ENCODE measurements around the gene CYP8B1. TPM values are rescaled to one million over a fixed set of nuclear protein-coding genes. Genes with fewer than 3 reads are reported as not detected.

Gene CYP8B1
- not detected for total RNA-seq

GRCh38 chr3:42875325-42876151 is at the start of gene CYP8B1:
Gene CYP8B1, minus strand, starts transcription at chr3:42875879. Its CDS starts 63 bp downstream, at chr3:42875816.
- no peaks in the 10 kb centered on the region for H3K36me3 Mint-ChIP-seq
- CTCF ChIA-PET, result interaction anchor here (0.5 kb wide), 1 partner anchor 37 kb away, joined by 3 read pairs; no protein-coding TSS in a partner anchor
- H3K9me3 Mint-ChIP-seq, result no peaks in the 10 kb centered on the region
- peaks cover 4% of the 10 kb centered on the region for H3K4me1 Mint-ChIP-seq (ENCODE audit: low read depth)
- no peak within 1 kb of the TSS for H3K27ac Mint-ChIP-seq
- intact Hi-C loops (cut with micrococcal nuclease), result no loop called here
- no peak for DNase-seq
- H3K27me3 Mint-ChIP-seq, result no peaks in the 10 kb centered on the region
- no peak within 1 kb of the TSS for H3K4me3 Mint-ChIP-seq
- POLR2A ChIA-PET, result no interaction called here

GRCh38 chr3:42923606-42924005 is 47.9 kb upstream of the CYP8B1 start:
- H3K4me1 Mint-ChIP-seq (ENCODE audit: low read depth), result no peaks in the 10 kb centered on the region
- H3K4me3 Mint-ChIP-seq, result no peak overlapping the region
- ChIA-PET CTCF (no interaction called here), POLR2A (no interaction called here)
- no peaks in the 10 kb centered on the region for H3K36me3 Mint-ChIP-seq
- peaks cover 1% of the 10 kb centered on the region for H3K27me3 Mint-ChIP-seq
- DNase-seq, result no peak
- H3K27ac Mint-ChIP-seq, result no peak overlapping the region
- peaks cover 2% of the 10 kb centered on the region for H3K9me3 Mint-ChIP-seq
- intact Hi-C loops (cut with micrococcal nuclease), result no loop called here

GRCh38 chr3:42914771-42915515 is 39.3 kb upstream of the CYP8B1 start:
- Mint-ChIP-seq H3K4me1 (ENCODE audit: low read depth) (no peaks in the 10 kb centered on the region), H3K4me3 (no peak overlapping the region), H3K27ac (no peak overlapping the region), H3K36me3 (peaks cover 38% of the 10 kb centered on the region), H3K27me3 (peaks cover 1% of the 10 kb centered on the region), H3K9me3 (peaks cover 47% of the 10 kb centered on the region)
- CTCF ChIA-PET, result no interaction called here
- DNase-seq, result no peak
- POLR2A ChIA-PET, result no interaction called here
- intact Hi-C loops (cut with micrococcal nuclease), result no loop called here

DNA sequence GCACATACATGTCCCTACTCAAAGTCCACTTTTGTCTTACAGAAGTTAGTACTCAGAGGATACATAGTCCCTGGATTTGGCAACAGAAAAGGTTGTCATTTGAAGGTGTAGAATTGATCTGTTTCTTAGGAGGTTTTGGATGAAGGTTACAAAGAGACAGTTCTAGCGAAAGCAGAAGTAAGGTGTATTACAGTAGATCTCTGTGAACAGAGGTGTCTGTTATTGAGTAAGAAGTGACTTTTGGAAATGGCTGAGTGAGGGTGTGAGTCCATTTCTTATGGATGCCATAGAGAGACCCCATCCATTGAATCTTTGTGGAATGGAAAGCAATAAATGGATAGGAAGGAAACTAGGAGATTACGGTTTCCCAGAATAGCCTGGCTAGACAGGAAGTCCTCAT is 35.9 kb upstream of the CYP8B1 start:
- Mint-ChIP-seq H3K4me1 (ENCODE audit: low read depth) (peaks cover 3% of the 10 kb centered on the region), H3K4me3 (no peak overlapping the region), H3K9me3 (peaks cover 32% of the 10 kb centered on the region), H3K36me3 (peaks cover 30% of the 10 kb centered on the region), H3K27me3 (peaks cover 15% of the 10 kb centered on the region), H3K27ac (no peak overlapping the region)
- ChIA-PET POLR2A (no interaction called here), CTCF (no interaction called here)
- intact Hi-C loops (cut with micrococcal nuclease), result no loop called here
- DNase-seq, result no peak

DNA sequence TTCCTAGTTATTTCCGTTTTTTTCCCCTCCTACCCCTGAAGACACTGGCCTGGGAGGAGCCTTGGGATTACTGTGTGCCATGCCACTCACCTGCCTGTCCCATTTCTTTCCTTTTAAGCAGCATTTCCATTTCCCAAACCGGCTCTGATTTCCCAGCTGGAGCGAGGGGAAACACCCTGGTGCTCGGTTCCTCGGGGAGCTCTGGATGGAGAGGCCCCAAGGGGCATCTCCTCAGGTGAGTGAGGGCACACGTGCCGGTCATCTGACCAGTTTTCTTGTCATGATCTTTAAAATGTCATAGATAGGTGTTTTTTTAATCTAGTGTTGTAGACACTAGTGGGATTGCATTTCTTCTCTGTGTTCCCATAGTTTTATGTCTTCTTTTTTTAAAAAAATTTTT is 33.0 kb upstream of the CYP8B1 start:
- peaks cover 8% of the 10 kb centered on the region for H3K4me1 Mint-ChIP-seq (ENCODE audit: low read depth)
- intact Hi-C loops (cut with micrococcal nuclease), result no loop called here
- peaks cover 29% of the 10 kb centered on the region for H3K27me3 Mint-ChIP-seq
- no peak overlapping the region for H3K27ac Mint-ChIP-seq
- CTCF ChIA-PET, result no interaction called here
- peaks cover 13% of the 10 kb centered on the region for H3K36me3 Mint-ChIP-seq
- DNase-seq, result no peak
- POLR2A ChIA-PET, result no interaction called here
- no peak overlapping the region for H3K4me3 Mint-ChIP-seq
- H3K9me3 Mint-ChIP-seq, result peaks cover 16% of the 10 kb centered on the region

DNA sequence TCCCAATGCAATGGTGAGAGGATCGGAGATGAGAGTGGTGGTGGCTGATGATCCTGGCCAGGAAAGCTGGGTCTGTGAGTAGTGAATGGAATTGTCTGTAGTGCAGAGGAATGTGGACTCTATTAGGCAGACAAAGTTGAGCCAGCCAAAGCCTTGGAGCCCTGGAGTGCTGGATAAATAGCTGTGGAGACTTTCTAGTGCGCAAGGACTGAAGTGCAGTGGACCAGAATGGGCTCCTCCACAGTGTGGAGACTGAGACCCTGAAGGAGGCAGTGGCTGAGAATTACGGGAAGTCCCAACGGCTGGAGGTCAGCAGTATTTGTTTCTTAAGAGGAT is 31.1 kb upstream of the CYP8B1 start:
- H3K27me3 Mint-ChIP-seq, result peaks cover 35% of the 10 kb centered on the region
- H3K27ac Mint-ChIP-seq, result no peak overlapping the region
- H3K36me3 Mint-ChIP-seq, result peaks cover 7% of the 10 kb centered on the region
- H3K4me1 Mint-ChIP-seq (ENCODE audit: low read depth), result peaks cover 8% of the 10 kb centered on the region
- no peak for DNase-seq
- POLR2A ChIA-PET, result no interaction called here
- intact Hi-C loops (cut with micrococcal nuclease), result no loop called here
- H3K4me3 Mint-ChIP-seq, result no peak overlapping the region
- peaks cover 13% of the 10 kb centered on the region for H3K9me3 Mint-ChIP-seq
- CTCF ChIA-PET, result no interaction called here

GRCh38 chr3:42906070-42906847 is 30.6 kb upstream of the CYP8B1 start, which contains the start of gene ZNF662:
Gene ZNF662, plus strand, starts transcription at chr3:42906142. Its CDS starts 1,973 bp downstream, at chr3:42908115.
- intact Hi-C loops (cut with micrococcal nuclease), result no loop called here
- Mint-ChIP-seq H3K27ac (no peak within 1 kb of the TSS), H3K36me3 (peaks cover 7% of the 10 kb centered on the region), H3K4me3 (peak within 1 kb of the TSS; percentile 31), H3K4me1 (ENCODE audit: low read depth) (peaks cover 8% of the 10 kb centered on the region), H3K9me3 (peaks cover 13% of the 10 kb centered on the region), H3K27me3 (peaks cover 35% of the 10 kb centered on the region)
- ChIA-PET POLR2A (no interaction called here), CTCF (no interaction called here)
- peak; percentile 21 for DNase-seq

GRCh38 chr3:42905740-42906069 is 30.0 kb upstream of the CYP8B1 start:
- Mint-ChIP-seq H3K4me3 (peak overlapping the region; percentile 31), H3K4me1 (ENCODE audit: low read depth) (peaks cover 8% of the 10 kb centered on the region), H3K27ac (no peak overlapping the region), H3K27me3 (peaks cover 35% of the 10 kb centered on the region), H3K36me3 (peaks cover 7% of the 10 kb centered on the region), H3K9me3 (peaks cover 13% of the 10 kb centered on the region)
- intact Hi-C loops (cut with micrococcal nuclease), result no loop called here
- ChIA-PET POLR2A (no interaction called here), CTCF (no interaction called here)
- DNase-seq, result no peak

DNA sequence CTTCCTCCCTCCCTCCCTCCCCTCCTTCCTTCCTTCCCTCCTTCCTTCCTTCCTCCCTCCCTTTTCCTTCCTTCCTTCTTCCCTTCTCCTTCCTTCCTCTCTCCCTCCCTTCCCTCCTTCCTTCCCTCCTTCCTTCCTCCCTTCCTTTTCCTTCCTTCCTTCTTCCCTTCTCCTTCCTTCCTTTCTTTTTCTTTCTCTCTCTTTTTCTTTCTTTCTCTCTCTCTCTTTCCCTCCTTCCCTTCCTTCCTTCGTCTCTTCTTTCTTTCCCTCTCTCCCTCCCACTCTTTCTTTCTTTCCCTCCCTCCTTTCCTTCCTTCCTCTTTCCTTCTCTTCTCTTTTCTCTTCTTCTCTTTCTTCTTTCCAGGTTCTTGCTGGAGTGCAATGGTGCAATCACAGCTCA is 28.4 kb upstream of the CYP8B1 start:
- Mint-ChIP-seq H3K4me1 (ENCODE audit: low read depth) (peaks cover 8% of the 10 kb centered on the region), H3K27me3 (peaks cover 35% of the 10 kb centered on the region), H3K4me3 (no peak overlapping the region), H3K36me3 (peaks cover 4% of the 10 kb centered on the region), H3K27ac (no peak overlapping the region), H3K9me3 (peaks cover 13% of the 10 kb centered on the region)
- POLR2A ChIA-PET, result no interaction called here
- no peak for DNase-seq
- CTCF ChIA-PET, result no interaction called here
- intact Hi-C loops (cut with micrococcal nuclease), result no loop called here

DNA sequence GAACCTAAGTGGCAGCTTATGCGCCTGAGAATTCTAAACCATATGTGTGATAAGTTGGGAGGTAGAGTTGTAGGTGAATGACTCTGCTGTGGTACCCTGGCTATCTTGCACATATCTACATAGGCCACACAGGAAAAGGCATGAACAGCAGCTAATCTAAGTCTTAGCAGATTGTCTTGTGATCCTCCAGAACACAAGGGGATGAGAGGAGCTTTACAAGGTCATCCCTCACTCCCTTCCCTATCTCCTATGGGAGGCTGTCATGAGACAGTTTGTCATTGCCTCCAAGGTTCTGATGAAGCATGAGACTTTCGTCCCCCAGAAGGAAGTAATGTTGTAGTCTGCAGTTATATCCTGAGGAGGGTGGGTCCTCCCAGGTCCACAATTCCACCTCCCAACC is 26.6 kb upstream of the CYP8B1 start:
- Mint-ChIP-seq H3K27me3 (peaks cover 29% of the 10 kb centered on the region), H3K27ac (no peak overlapping the region), H3K9me3 (peaks cover 13% of the 10 kb centered on the region), H3K4me1 (ENCODE audit: low read depth) (peaks cover 8% of the 10 kb centered on the region), H3K4me3 (no peak overlapping the region), H3K36me3 (peaks cover 4% of the 10 kb centered on the region)
- CTCF ChIA-PET, result no interaction called here
- POLR2A ChIA-PET, result interaction anchor here (0.6 kb wide), 1 partner anchor 18 kb away, joined by 5 read pairs; no protein-coding TSS in a partner anchor
- intact Hi-C loops (cut with micrococcal nuclease), result no loop called here
- DNase-seq, result no peak

DNA sequence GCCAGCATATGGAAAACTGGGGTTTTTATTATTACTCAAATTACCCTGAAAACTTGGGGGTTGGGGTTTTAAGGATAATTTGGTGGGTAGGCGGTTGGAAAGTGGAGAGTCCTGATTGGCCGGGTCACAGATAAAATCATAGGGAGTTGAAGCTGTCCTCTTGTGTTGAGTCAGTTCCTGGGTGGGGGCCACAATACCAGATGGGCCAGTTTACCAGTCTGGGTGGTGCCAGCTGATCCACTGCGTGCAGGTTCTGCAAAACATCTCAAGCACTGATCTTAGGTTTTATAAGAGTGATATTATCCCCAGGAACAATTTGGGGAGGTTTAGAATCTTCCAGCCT is 25.4 kb upstream of the CYP8B1 start:
- Mint-ChIP-seq H3K4me3 (no peak overlapping the region), H3K36me3 (peaks cover 4% of the 10 kb centered on the region), H3K4me1 (ENCODE audit: low read depth) (peaks cover 3% of the 10 kb centered on the region), H3K27ac (no peak overlapping the region), H3K27me3 (peaks cover 19% of the 10 kb centered on the region), H3K9me3 (peaks cover 13% of the 10 kb centered on the region)
- CTCF ChIA-PET, result no interaction called here
- POLR2A ChIA-PET, result no interaction called here
- intact Hi-C loops (cut with micrococcal nuclease), result no loop called here
- DNase-seq, result no peak

DNA sequence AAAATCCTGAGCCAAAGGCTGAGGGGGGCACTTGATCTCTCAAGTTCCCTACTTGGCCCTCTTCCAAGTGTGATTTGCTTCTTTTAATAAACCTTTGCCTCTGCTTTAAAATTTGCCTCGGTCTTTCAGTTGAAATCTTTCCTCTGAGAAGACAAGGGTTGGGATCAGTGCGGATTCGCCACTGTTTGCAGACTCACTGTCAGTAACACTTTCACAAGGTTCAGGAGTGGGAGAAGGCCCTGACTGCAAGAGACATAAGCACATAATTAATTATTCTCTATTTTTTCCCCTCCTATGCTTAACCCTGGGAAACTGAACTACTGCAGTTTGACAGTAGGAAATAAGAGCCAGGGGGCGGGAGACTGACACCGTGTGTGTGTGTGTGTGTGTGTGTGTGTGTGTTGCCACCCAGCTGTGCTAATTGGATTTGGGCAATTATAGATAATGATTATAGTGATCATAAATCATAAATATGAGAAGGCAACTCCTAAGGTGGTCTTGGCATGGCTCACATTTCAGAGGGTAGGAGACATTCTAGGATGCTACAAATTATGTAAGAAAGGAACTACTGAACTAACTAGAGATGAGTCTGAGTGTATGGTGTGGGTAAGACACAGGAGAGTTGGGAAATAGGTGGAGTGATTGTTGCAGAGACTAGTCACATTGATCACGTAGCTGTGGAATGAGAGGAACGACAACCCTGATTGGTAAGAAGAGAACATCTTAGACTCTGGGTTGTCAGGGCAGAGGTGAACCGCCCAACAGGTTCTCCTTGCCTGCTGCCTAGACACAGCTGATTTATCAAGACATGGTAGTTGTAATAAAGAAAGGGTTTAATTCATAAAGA is 24.8 kb upstream of the CYP8B1 start:
- Mint-ChIP-seq H3K4me1 (ENCODE audit: low read depth) (no peaks in the 10 kb centered on the region), H3K36me3 (peaks cover 4% of the 10 kb centered on the region), H3K27me3 (peaks cover 15% of the 10 kb centered on the region), H3K27ac (no peak overlapping the region), H3K9me3 (peaks cover 13% of the 10 kb centered on the region), H3K4me3 (no peak overlapping the region)
- intact Hi-C loops (cut with micrococcal nuclease), result no loop called here
- no peak for DNase-seq
- CTCF ChIA-PET, result no interaction called here
- POLR2A ChIA-PET, result no interaction called here
